Endothelial cell (in vitro differentiated cells): ENCODE data around the gene ATP10A. TPM values are rescaled to one million over a fixed set of nuclear protein-coding genes. Genes with fewer than 3 reads are reported as not detected.

Experiments
- DNase-seq: peaks from one replicate; pipeline ENCODE4 v3.0.0; 2021; ENCODE audit warnings: low spot score
- H3K27ac Mint-ChIP-seq: one replicate; pipeline ENCODE4 v1.8.0; 2021; ENCODE audit warnings: mixed read lengths, inconsistent platforms; ENCODE audit not compliant: unreplicated experiment
- H3K27me3 Mint-ChIP-seq: one replicate; pipeline ENCODE4 v1.8.0; 2021; ENCODE audit warnings: mild to moderate bottlenecking, moderate library complexity, mixed read lengths, inconsistent platforms; ENCODE audit not compliant: unreplicated experiment
- H3K36me3 Mint-ChIP-seq: one replicate; pipeline ENCODE4 v1.8.0; 2021; ENCODE audit warnings: mild to moderate bottlenecking, low read depth, mixed read lengths, inconsistent platforms; ENCODE audit not compliant: unreplicated experiment
- H3K4me1 Mint-ChIP-seq: one replicate; pipeline ENCODE4 v1.8.0; 2021; ENCODE audit warnings: mild to moderate bottlenecking, mixed read lengths, inconsistent platforms; ENCODE audit not compliant: unreplicated experiment
- H3K4me3 Mint-ChIP-seq: one replicate; pipeline ENCODE4 v1.8.0; 2021; ENCODE audit warnings: mild to moderate bottlenecking, mixed read lengths, inconsistent platforms; ENCODE audit not compliant: unreplicated experiment
- H3K9me3 Mint-ChIP-seq: one replicate; pipeline ENCODE4 v1.8.0; 2021; ENCODE audit warnings: mixed read lengths, inconsistent platforms; ENCODE audit not compliant: unreplicated experiment
- CTCF ChIP-seq: fragments of 200-600 bp; sonication (generic); IDR thresholded peaks from one replicate; pipeline ENCODE4 v1.5.0; 2021; ENCODE audit warnings: antibody characterized with exemption; ENCODE audit not compliant: unreplicated experiment
- total RNA-seq: library from RNA; stranded (reverse); fragmentation: NEBNext Ultra II Directional; extraction: Animal tissue kit (Norgen Biotek cat#: 25700); gene quantifications from one replicate; pipeline ENCODE4 v1.2.1, GENCODE V29; 2021; ENCODE audit not compliant: unreplicated experiment

The ATP10A gene
- total RNA-seq, 1 donor from 2014 or later, result 0.13 TPM

- H3K4me3 Mint-ChIP-seq, result no peak overlapping the region
- no peak for TF ChIP-seq CTCF
- H3K27ac Mint-ChIP-seq, result no peak overlapping the region
- peaks cover 2% of the 10 kb centered on the region for H3K27me3 Mint-ChIP-seq
- H3K36me3 Mint-ChIP-seq, result no peaks in the 10 kb centered on the region
- no peaks in the 10 kb centered on the region for H3K9me3 Mint-ChIP-seq
- DNase-seq, result no peak
- H3K4me1 Mint-ChIP-seq, result peaks cover 3% of the 10 kb centered on the region
Measured at GRCh38 chr15:25719101-25719985, 143.8 kb downstream of the ATP10A start.

- peaks cover 2% of the 10 kb centered on the region for H3K27me3 Mint-ChIP-seq
- H3K27ac Mint-ChIP-seq, result no peak overlapping the region
- no peak for DNase-seq
- no peak for TF ChIP-seq CTCF
- no peaks in the 10 kb centered on the region for H3K36me3 Mint-ChIP-seq
- no peaks in the 10 kb centered on the region for H3K9me3 Mint-ChIP-seq
- no peak overlapping the region for H3K4me3 Mint-ChIP-seq
- H3K4me1 Mint-ChIP-seq, result peaks cover 3% of the 10 kb centered on the region
Measured at GRCh38 chr15:25718597-25718996, 144.5 kb downstream of the ATP10A start.

GRCh38 chr15:25718169-25718536 lies 145.0 kb downstream of the ATP10A start:
- Mint-ChIP-seq H3K4me1 (peaks cover 3% of the 10 kb centered on the region), H3K4me3 (no peak overlapping the region), H3K27ac (no peak overlapping the region), H3K9me3 (no peaks in the 10 kb centered on the region), H3K36me3 (no peaks in the 10 kb centered on the region), H3K27me3 (peaks cover 2% of the 10 kb centered on the region)
- DNase-seq, result no peak
- no peak for TF ChIP-seq CTCF

- no peak for TF ChIP-seq CTCF
- Mint-ChIP-seq H3K4me1 (peaks cover 3% of the 10 kb centered on the region), H3K9me3 (no peaks in the 10 kb centered on the region), H3K27ac (no peak overlapping the region), H3K36me3 (no peaks in the 10 kb centered on the region), H3K4me3 (no peak overlapping the region), H3K27me3 (peaks cover 2% of the 10 kb centered on the region)
- no peak for DNase-seq
Measured at GRCh38 chr15:25717457-25718168, 145.5 kb downstream of the ATP10A start.

- Mint-ChIP-seq H3K4me1 (peaks cover 3% of the 10 kb centered on the region), H3K27me3 (peaks cover 2% of the 10 kb centered on the region), H3K9me3 (no peaks in the 10 kb centered on the region), H3K4me3 (no peak overlapping the region), H3K36me3 (no peaks in the 10 kb centered on the region), H3K27ac (no peak overlapping the region)
- TF ChIP-seq CTCF, result no peak
- DNase-seq, result no peak
Measured at GRCh38 chr15:25717127-25717456, 146.0 kb downstream of the ATP10A start.
